Cardiac fibroblast (primary cell): Measurements from ENCODE around the gene NOS1AP.
"Not testable (repeated sequence)": the region's sequence is repeated elsewhere in the genome, so short reads cannot be mapped to it uniquely, and the experiment has no call there.

Experiments used
- DNase-seq, 2 donors: peaks; one replicate each; pipeline versions ENCODE4 v3.0.0 to v3.0.0-alpha.2; 2010; ENCODE audit warnings: low read depth in 2 of 2
- H3K4me3 ChIP-seq, 2 donors: replicated peaks in 1 of 2; 1 replicate in 1 of 2; 2 replicates in 1 of 2; pipeline ENCODE4 v1.5.1; 2011; ENCODE audit warnings: low read depth in 2 of 2, low read length in 2 of 2, mild to moderate bottlenecking in 2 of 2, moderate library complexity in 1 of 2
- TF ChIP-seq, protein P1 (sequence below): IDR thresholded peaks from one replicate; pipeline ENCODE4 v1.5.1; 2011; ENCODE audit warnings: low read depth, mild to moderate bottlenecking, low read length, inconsistent platforms

NOS1AP gene

DNA sequence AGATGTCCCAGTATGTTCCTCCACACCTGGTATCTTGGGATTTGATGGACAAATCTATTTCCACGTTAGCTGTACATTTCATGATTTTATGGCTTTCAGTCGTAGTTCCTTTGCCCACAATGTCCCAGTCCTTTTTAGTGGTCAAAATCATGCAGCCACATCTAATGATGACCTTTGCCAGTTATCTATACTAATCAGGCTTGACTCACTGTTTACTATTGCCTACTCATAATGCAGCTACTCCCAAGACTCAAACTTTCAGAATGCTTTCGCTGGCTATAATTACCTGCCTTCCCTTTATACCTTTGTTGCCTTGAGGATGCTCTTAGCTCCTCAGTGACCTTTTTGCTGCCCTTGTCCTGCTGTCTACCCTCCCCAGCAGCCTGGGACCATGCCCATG, 6.4 kb downstream of the NOS1AP start:
- no peak for DNase-seq
- TF ChIP-seq, protein P1, sequence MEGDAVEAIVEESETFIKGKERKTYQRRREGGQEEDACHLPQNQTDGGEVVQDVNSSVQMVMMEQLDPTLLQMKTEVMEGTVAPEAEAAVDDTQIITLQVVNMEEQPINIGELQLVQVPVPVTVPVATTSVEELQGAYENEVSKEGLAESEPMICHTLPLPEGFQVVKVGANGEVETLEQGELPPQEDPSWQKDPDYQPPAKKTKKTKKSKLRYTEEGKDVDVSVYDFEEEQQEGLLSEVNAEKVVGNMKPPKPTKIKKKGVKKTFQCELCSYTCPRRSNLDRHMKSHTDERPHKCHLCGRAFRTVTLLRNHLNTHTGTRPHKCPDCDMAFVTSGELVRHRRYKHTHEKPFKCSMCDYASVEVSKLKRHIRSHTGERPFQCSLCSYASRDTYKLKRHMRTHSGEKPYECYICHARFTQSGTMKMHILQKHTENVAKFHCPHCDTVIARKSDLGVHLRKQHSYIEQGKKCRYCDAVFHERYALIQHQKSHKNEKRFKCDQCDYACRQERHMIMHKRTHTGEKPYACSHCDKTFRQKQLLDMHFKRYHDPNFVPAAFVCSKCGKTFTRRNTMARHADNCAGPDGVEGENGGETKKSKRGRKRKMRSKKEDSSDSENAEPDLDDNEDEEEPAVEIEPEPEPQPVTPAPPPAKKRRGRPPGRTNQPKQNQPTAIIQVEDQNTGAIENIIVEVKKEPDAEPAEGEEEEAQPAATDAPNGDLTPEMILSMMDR, result no peak
- H3K4me3 ChIP-seq, result no peak overlapping the region

GRCh38 chr1:162077648-162078299, 8.3 kb downstream of the NOS1AP start:
- TF ChIP-seq, protein P1, result no peak
- no peak overlapping the region for H3K4me3 ChIP-seq
- DNase-seq, result no peak

DNA sequence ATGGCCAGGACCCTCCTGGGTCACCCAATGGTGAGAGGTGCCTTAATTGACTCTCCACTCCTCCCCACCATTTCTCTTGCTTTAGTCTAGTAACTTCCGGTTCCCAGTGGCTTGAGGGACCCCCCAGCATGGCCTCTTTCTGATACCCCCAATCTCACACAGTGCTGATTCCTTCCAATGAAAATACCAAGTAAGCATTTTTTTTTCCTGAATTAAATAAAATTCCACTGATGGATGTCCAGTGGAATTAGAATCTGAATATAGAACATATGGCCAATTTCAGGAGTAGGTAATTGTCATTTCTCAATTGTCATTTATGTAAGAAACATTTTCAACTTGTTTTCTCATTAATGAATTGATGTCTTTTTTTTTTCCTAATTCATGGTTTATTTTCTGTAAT, 9.5 kb downstream of the NOS1AP start:
- H3K4me3 ChIP-seq, result no peak overlapping the region
- TF ChIP-seq, protein P1, result no peak
- DNase-seq, result no peak

- DNase-seq, result no peak
- TF ChIP-seq, protein P1, result no peak
- no peak overlapping the region for H3K4me3 ChIP-seq
These were observed 11.1 kb downstream of the NOS1AP start for GRCh38 chr1:162080472-162081015.

DNA sequence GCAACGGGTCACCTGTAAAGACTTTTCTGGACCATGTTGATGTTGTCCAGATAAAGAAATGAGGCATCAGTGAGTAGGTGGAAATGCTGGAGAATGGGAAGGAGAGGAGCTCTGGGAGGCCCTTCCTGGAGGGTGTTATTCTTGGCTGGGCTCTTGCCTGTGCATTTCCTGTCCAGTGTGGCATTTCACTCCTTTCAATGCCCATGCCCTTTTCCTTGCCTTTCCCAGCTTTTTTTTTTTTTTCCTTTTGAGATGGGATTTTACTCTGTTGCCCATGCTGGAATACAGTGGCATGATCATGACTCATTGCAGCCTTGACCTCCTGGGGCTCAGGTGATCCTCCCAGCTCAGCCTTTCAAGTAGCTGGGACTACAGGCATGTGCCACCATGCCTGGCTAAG, 11.8 kb downstream of the NOS1AP start:
- peak in 1 of 2 donors; percentile 8 for DNase-seq
- TF ChIP-seq, protein P1, result no peak

DNA sequence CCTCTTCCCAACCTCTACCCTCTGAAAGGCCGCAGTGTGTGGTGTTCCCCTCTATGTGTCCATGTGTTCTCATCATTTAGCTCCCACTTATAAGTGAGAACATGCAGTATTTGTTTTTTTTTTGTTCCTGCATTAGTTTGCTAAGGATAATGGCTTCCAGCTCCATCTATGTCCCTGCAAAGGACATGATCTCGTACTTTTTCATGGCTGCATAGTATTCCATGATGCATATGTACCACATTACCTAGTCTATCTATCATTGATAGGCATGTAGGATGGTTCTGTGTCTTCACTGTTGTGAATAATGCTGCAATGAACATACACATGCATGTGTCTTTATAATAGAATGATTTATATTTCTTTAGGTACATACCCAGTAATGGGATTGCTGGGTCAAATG, 12.6 kb downstream of the NOS1AP start:
- H3K4me3 ChIP-seq, DNase-seq: not testable (repeated sequence)

More for the DNA sequence above, 11.8 kb downstream of the NOS1AP start:
- no peak overlapping the region for H3K4me3 ChIP-seq

DNA sequence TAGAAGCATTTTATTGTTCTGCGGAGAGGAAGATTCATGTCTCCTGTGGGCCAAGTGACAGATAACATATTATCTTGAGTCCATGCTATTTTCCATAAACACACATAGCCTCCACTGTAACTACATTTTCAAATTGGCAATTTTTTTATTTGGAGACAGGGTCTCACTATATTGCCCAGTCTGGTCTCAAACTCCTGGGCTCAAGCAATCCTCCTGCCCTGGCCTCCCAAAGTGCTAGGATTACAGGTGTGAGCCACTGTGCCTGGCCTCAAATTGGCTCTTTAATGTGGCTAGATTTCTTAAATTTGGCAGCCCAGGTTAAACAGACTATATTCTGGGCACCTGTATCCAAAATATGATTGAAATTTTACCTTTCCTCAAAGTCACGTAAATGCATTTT, 13.8 kb downstream of the NOS1AP start:
- DNase-seq, result no peak
- TF ChIP-seq, protein P1, result no peak
- H3K4me3 ChIP-seq, result no peak overlapping the region
